Glomerular visceral epithelial cell (primary cell): ENCODE data around the gene PTPRT.

Source experiments
- DNase-seq: peaks from one replicate; pipeline ENCODE4 v3.0.0-alpha.2; 2016; ENCODE audit errors: extremely low spot score

Gene PTPRT

GRCh38 chr20:43022568-43022967 is 167.1 kb downstream of the PTPRT start:
- DNase-seq = no peak

DNA sequence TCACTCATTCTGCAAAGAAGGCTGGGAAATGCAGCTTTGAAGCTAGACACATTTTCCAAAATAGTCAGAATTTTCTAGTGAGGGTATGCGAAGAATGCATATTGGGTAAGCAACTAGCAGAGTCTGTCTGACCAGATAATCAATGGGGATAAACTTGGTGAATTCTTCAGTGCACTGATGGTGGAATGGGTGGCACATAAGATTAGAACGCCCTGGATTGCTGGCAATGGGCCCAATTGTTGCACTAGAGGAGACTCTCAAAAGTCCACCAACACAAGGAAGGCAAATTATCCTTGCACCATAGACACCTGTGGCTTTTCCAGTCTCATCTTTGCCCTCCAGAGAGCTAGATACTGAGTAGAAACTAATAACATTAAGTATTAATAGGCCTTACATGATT is 167.6 kb downstream of the PTPRT start:
- no peak for DNase-seq

GRCh38 chr20:43017241-43018030 is 172.3 kb downstream of the PTPRT start:
- no peak for DNase-seq

DNA sequence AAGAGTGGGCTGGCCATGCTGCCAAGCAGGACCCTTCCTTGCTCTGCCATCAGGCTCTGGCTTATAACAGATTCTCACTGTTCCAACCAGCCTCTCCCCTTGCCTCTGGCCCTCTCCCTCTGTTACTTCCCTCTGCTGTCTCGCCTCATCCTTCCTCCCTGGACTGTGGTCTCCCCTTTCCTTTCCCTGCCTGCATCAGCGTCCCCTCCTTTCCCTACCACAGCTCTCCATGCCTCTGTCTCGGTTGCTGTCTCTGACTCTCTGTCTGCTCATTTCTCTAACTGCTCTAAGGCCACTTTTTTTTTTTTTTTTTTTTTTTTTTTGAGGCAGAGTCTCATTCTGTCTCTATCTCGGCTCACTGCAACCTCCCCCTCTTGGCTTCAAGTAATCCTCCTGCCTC is 173.4 kb downstream of the PTPRT start:
- DNase-seq = no peak

DNA sequence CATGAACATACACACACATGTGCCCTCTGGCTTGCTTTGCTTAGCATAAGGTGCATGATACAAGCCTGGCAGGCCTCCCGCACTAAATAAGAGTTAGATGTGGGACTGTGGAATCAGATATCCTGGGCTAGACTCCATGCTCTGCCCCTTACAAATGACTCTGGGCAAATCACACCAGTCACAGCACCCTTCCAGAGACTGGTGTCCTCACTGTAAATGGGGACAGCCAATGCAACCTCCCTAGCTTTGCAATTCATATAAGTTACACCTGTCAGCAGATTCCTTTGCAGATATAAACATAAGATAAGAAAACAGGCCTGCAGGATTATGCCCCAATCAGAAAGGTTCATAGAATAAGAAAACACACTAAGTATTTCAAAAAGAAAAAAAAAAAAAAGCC is 174.1 kb downstream of the PTPRT start:
- no peak for DNase-seq

DNA sequence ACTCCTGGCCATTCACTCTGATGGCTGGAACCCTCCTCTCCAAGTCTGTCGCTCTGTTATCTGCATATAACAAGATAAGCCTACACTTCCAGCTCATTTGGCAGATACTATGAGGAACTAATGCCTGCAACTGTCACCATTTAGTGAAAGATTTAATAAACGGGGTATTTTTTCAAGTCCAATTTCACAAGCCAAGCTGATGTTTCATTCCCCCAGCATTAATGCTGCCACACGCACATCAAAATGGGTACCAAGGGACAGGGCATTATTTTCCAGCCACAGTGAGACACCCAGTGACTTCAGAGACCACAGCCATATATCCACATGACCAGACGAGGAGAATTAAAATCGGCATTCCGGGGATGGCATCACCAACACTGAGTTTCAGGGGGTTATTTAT is 175.5 kb downstream of the PTPRT start:
- DNase-seq = no peak

GRCh38 chr20:43011491-43011890 is 178.2 kb downstream of the PTPRT start:
- no peak for DNase-seq

GRCh38 chr20:43009532-43009931 is 180.2 kb downstream of the PTPRT start:
- no peak for DNase-seq

DNA sequence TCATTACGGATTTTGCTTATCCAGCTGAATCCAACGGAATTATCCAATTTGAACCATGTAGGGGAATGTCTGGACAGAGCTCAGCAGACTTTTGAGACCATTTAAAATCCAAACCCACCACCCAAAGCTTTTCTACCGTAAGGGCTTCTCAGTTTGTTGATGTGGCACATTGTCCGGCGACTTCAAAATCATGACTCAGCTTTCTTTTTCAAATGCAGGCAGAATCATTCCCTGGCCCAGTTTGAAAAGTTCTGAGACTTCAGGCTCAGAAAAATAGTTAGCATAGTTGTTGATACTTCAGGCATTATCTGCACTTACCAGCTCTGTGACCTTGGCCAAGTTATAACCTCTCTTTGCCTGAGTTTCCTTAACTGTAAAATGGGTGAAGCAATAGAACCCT is 182.2 kb downstream of the PTPRT start:
- DNase-seq = no peak

- no peak for DNase-seq
Measured at GRCh38 chr20:43006651-43007375, 182.9 kb downstream of the PTPRT start.

GRCh38 chr20:43003318-43003944 is 186.3 kb downstream of the PTPRT start:
- DNase-seq = no peak

- DNase-seq = no peak
Measured at GRCh38 chr20:42996141-42996540, 193.6 kb downstream of the PTPRT start.

GRCh38 chr20:42988319-42988718 is 201.4 kb downstream of the PTPRT start:
- no peak for DNase-seq

- DNase-seq = no peak
Measured at GRCh38 chr20:42987376-42988114, 202.2 kb downstream of the PTPRT start.

DNA sequence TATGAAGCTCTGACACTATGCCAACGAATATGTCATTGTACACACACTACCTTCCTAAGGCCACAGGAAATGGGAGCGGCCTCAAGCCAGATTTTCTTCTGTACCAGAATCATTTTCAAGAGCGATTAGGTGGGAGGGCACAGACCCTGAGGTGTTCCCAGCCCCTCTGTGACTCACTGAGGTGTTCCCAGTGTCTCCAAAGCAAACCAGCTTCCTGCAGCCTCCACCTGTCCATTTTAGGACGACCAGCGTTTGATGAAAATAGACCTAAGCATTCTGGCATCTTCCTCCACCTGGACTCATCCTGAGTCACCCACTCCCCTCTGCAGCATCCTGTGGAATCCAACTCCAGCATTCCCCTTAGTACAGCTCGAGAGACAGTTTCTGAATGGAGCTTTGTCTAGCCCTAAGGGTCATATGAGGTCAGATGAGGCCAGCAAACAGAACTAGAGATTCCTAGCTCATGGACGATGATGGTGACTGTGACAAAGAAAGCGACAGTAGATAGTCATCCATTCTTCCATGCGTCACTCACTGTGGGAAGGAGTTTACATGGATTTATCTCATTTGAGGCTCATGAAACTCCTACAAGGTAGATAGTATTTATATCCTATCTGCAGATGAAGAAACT is 203.4 kb downstream of the PTPRT start:
- no peak for DNase-seq

DNA sequence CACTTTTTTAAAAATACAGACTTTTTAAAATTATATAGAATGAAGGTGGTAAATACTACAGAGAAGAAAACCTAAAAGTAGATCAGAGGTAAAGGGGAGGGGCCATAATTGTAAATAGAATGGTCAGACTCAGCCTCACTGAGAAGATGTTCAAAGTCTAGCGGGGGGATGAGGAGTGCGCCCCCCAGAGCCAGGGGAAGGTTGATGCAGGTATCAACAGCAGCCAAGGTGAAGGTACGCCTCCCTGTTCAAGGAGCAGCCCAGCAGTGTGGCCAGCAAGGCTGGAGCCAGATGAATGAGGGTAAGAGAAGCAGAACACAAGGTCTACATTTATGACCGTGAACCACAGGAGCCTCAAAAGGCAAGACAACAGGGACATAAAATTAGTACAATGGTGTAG is 204.1 kb downstream of the PTPRT start:
- DNase-seq = no peak

DNA sequence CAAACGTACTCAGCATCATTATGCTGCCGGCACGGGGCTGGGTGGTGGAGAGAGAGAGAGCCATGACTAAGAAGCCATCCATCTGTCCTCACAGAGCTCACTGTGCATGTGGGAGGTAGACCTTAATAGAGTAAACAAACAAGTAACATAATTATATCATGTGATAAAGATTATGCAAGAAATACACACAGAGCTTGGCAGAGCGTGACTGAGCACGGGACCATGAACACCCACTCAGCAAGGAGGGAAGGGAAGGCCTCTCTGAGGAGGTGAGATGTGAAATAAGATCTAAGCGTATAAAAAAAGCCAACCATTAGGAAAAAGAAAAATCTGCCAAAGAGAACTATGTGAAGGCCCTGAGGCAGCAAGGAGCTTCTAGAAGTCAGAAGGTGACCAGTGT is 207.5 kb downstream of the PTPRT start:
- DNase-seq = no peak

GRCh38 chr20:42981253-42981652 is 208.5 kb downstream of the PTPRT start:
- DNase-seq = no peak

GRCh38 chr20:42979720-42980119 is 210.0 kb downstream of the PTPRT start:
- DNase-seq = no peak

DNA sequence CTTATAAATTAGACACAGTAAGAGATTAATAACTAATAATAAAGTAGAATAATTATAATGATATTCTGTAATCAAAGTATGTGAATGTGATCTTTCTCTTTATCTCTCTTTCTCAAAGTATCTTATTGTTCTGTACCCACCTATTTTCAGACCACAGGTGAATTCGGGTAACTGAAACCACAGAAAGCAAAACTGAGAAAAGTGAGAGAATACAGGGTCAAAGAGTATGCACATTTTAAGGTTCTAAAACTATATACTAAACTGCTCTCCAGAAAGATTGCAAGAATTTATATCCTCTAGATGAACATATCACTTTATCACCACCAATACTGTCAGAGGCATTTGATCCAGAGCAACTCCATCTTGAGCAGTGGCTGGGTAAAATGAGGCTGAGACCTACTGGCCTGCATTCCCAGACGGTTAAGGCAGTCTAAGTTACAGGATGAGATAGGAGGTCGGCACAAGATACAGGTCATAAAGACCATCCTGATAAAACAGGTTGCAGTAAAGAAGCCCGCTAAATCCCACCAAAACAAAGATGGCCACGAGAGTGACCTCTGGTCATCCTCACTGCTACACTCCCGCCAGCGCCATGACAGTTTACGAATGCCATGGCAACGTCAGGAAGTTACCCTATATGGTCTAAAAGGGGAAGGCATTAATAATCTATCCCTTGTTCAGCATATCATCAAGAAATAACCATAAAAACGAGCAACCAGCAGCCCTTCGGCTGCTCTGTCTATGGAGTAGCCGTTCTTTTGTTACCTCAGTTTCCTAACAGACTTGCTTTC is 211.3 kb downstream of the PTPRT start:
- no peak for DNase-seq

- DNase-seq = no peak
Measured at GRCh38 chr20:42975974-42976373, 213.7 kb downstream of the PTPRT start.
